GM12878 (cell line): ENCODE data around the gene ULBP1. TPM values are rescaled to one million over a fixed set of nuclear protein-coding genes. Genes with fewer than 3 reads are reported as not detected.
"Not testable (repeated sequence)": the region's sequence is repeated elsewhere in the genome, so short reads cannot be mapped to it uniquely, and the experiment has no call there.

Experiments used
- ATAC-seq: fragments of 200-7000 bp; cut with Tn5 transposase; 3 replicates; pipeline ENCODE4 v1.9.1; 2020; ENCODE audit warnings: mild to moderate bottlenecking, moderate library complexity
- BruUV-seq: library from RNA; stranded (reverse); fragments of 400-500 nt; replicated peaks from 2 replicates; lab custom pipeline; 2021; lab: Mats Ljungman, UMichigan
- CTCF ChIA-PET: fragments of 300-600 bp; sonication (Branson Sonifier 250); formaldehyde crosslinking; extraction: SDS; loops from one replicate; lab custom pipeline; 2021; ENCODE audit warnings: inconsistent platforms; lab: Yijun Ruan, JAX
- POLR2A ChIA-PET: fragments of 350-600 bp; formaldehyde crosslinking; extraction: SDS; loops from one replicate; lab custom pipeline; 2021; ENCODE audit warnings: inconsistent platforms; lab: Charles Lee
- RAD21 ChIA-PET: fragments of 300-600 bp; sonication (Branson Sonifier 250); formaldehyde crosslinking; loops from one replicate; lab custom pipeline; 2023; ENCODE audit warnings: antibody characterized with exemption; ENCODE audit not compliant: unreplicated experiment; lab: Charles Lee
- SMC1A ChIA-PET: fragments of 300-600 bp; sonication (Branson Sonifier 250); formaldehyde crosslinking; loops from one replicate; lab custom pipeline; 2023; ENCODE audit not compliant: unreplicated experiment, uncharacterized antibody; lab: Charles Lee
- DNase-seq: peaks from one replicate; pipeline ENCODE4 v3.0.0-alpha.2; 2011; ENCODE audit warnings: low read depth, low spot score
- FAIRE-seq: peaks from 3 replicates; lab custom pipeline; 2011; peaks lifted over from hg19 to GRCh38; lab: Jason Lieb, UNC
- H2AFZ ChIP-seq: 2 replicates; pipeline ENCODE4 v1.6.0; 2011; ENCODE audit warnings: low read depth, low read length, control low read depth; ENCODE audit not compliant: control insufficient read depth
- H3K27ac ChIP-seq: 2 replicates; pipeline ENCODE4 v1.5.1; 2011; ENCODE audit warnings: control low read depth; ENCODE audit not compliant: control insufficient read depth, insufficient read depth
- H3K27me3 ChIP-seq, 2 experiments: replicated peaks in 1 of 2; 2 replicates each; pipeline versions ENCODE4 v1.6.0 to v1.6.1; 2011; ENCODE audit warnings: low read length in 1 of 2; ENCODE audit not compliant: control insufficient read depth in 2 of 2, insufficient read depth in 2 of 2
- H3K36me3 ChIP-seq, 2 experiments: 2 replicates each; pipeline ENCODE4 v1.5.1; 2011; ENCODE audit warnings: low read length in 1 of 2; ENCODE audit not compliant: control insufficient read depth in 2 of 2, insufficient read depth in 2 of 2
- H3K4me1 ChIP-seq: 2 replicates; pipeline ENCODE4 v1.6.1; 2011; ENCODE audit warnings: mild to moderate bottlenecking, low read length, moderate library complexity, mixed read lengths; ENCODE audit not compliant: control insufficient read depth, insufficient read depth
- H3K4me2 ChIP-seq: 2 replicates; pipeline ENCODE4 v1.6.0; 2011; ENCODE audit warnings: control low read depth; ENCODE audit not compliant: control insufficient read depth, insufficient read depth
- H3K4me3 ChIP-seq: fragments of 200-600 bp; sonication (generic); 2 replicates; pipeline ENCODE4 v1.5.1; 2016
- H3K79me2 ChIP-seq: 2 replicates; pipeline ENCODE4 v1.6.0; 2011; ENCODE audit warnings: low read length; ENCODE audit not compliant: control insufficient read depth, insufficient read depth
- H3K9ac ChIP-seq: 2 replicates; pipeline ENCODE4 v1.8.0; 2011; ENCODE audit warnings: low read length, control low read depth, mixed read lengths; ENCODE audit not compliant: control insufficient read depth, insufficient read depth
- H3K9me3 ChIP-seq: replicated peaks from 3 replicates; pipeline ENCODE4 v1.5.1; 2011; ENCODE audit warnings: mild to moderate bottlenecking, low read length; ENCODE audit not compliant: control insufficient read depth, insufficient read depth
- H4K20me1 ChIP-seq: 2 replicates; pipeline ENCODE4 v1.6.0; 2011; ENCODE audit not compliant: control insufficient read depth, insufficient read depth
- WGBS: methylation state at CpG from one replicate; pipeline ENCODE4 v1.1.6; 2016; ENCODE audit warnings: low lambda C conversion rate; ENCODE audit not compliant: insufficient replicate concordance, insufficient coverage; ENCODE audit errors: missing lambda C conversion rate; 5-methylcytosine and 5-hydroxymethylcytosine counted together
- in situ Hi-C: fragments of 300-500 bp; cut with MboI; formaldehyde crosslinking; loops from 9 replicates; pipeline ENCODE4 v1.14.3; 2018; ENCODE audit warnings: mixed read lengths
- intact Hi-C: fragments of 100-400 bp; cut with micrococcal nuclease; formaldehyde crosslinking; loops from one replicate; pipeline ENCODE4 v1.14.2; 2022; ENCODE audit not compliant: unreplicated experiment
- polyA plus RNA-seq, 11 experiments: library from polyadenylated mRNA; depleted of rRNA in 4 of 11; unstranded in 6 of 11; stranded (reverse) in 5 of 11; fragments of >200 nt; fragmentation: Nextera tagmentation in 4 of 11; fragmentation: Illumina TruSeq in 1 of 11; extraction: Ambion mirVana in 4 of 11; extraction: Trizol in 1 of 11; gene quantifications; 1 replicate in 1 of 11; 2 replicates in 10 of 11; pipeline versions ENCODE4 v1.2.1 to v1.2.3, GENCODE V29; 2011 to 2016; ENCODE audit warnings: inconsistent platforms in 2 of 11, missing spikeins in 2 of 11, low read depth in 1 of 11
- total RNA-seq, 4 experiments: library from RNA; depleted of rRNA in 3 of 4; stranded (reverse); fragments of >200 nt in 3 of 4; fragmentation: Illumina TruSeq in 1 of 4; extraction: Trizol in 1 of 4; gene quantifications; 2 replicates each; pipeline versions ENCODE4 v1.2.1 to v1.2.3, GENCODE V29; 2013 to 2021
- TF ChIP-seq, protein P1 (sequence below), 3 experiments: IDR thresholded peaks in 2 of 3; conservative IDR thresholded peaks in 1 of 3; 2 replicates each; pipeline ENCODE4 v1.5.1; 2011; ENCODE audit warnings: low read depth in 3 of 3, low read length in 3 of 3, mild to moderate bottlenecking in 3 of 3, control low read depth in 2 of 3, moderate library complexity in 2 of 3, inconsistent platforms in 1 of 3, mixed read lengths in 1 of 3; ENCODE audit not compliant: control insufficient read depth in 2 of 3, insufficient read depth in 1 of 3; ENCODE audit errors: extremely low read depth in 1 of 3

ULBP1 gene
- total and polyA plus RNA-seq, 10 of the 15 experiments (the other 5 are each of a cell fraction or from before 2014, with no cell fraction given): 0.02 to 0.12 (median 0.04) TPM; not detected in 7

DNA sequence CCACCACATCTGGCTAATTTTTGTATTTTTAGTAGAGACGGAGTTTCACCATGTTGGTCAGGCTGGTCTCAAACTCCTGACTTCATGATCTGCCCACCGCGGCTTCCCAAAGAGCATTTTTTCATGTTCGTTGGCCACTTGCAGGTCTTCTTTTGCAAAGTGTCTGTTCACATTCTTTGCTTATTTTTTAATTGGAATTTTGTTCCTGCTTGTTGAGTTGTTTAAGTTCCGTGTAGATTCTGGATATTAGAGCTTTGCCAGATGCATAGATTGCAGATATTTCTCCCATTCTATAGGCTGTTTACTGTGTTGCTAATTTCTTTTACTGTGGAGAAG is 53.4 kb downstream of the ULBP1 start:
- POLR2A ChIA-PET, H3K79me2 ChIP-seq, H4K20me1 ChIP-seq, H3K4me1 ChIP-seq, H3K4me3 ChIP-seq, BruUV-seq, H3K9me3 ChIP-seq, H2AFZ ChIP-seq, H3K9ac ChIP-seq, ATAC-seq, H3K27me3 ChIP-seq, H3K4me2 ChIP-seq, H3K36me3 ChIP-seq: not testable (repeated sequence)
- ChIA-PET RAD21 (interaction anchor here (1.0 to 1.6 kb wide), 6 partner anchors 10 to 378 kb away, joined by 3 to 15 read pairs (median 4); no protein-coding TSS in a partner anchor), CTCF (interaction anchor here (1.0 to 2.4 kb wide), 17 partner anchors 8 to 800 kb away, joined by 3 to 18 read pairs (median 6); partner anchors contain the start of gene RAET1L), SMC1A (interaction anchor here (0.6 to 2.1 kb wide), 10 partner anchors 10 to 83 kb away, joined by 3 to 9 read pairs (median 3); no protein-coding TSS in a partner anchor)
- in situ Hi-C loops (loop anchor here (10.0 kb wide), 1 partner anchor 172 kb away; no protein-coding TSS in a partner anchor), intact Hi-C loops (loop anchor here (1.0 to 10.0 kb wide), 3 partner anchors 83 to 292 kb away; no protein-coding TSS in a partner anchor)
- WGBS: 15% methylated on average over 5 of the region's 5 CpGs
- TF ChIP-seq, protein P1, sequence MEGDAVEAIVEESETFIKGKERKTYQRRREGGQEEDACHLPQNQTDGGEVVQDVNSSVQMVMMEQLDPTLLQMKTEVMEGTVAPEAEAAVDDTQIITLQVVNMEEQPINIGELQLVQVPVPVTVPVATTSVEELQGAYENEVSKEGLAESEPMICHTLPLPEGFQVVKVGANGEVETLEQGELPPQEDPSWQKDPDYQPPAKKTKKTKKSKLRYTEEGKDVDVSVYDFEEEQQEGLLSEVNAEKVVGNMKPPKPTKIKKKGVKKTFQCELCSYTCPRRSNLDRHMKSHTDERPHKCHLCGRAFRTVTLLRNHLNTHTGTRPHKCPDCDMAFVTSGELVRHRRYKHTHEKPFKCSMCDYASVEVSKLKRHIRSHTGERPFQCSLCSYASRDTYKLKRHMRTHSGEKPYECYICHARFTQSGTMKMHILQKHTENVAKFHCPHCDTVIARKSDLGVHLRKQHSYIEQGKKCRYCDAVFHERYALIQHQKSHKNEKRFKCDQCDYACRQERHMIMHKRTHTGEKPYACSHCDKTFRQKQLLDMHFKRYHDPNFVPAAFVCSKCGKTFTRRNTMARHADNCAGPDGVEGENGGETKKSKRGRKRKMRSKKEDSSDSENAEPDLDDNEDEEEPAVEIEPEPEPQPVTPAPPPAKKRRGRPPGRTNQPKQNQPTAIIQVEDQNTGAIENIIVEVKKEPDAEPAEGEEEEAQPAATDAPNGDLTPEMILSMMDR (IDR thresholded peaks at IDR 0.05 in 2 of 3, conservative IDR thresholded peaks at IDR 0.05 in 1 of 3; ENCODE audit: control insufficient read depth in 2 of 3, extremely low read depth in 1 of 3, insufficient read depth in 1 of 3, low read depth in 3 of 3, low read length in 3 of 3): 0 out of 6 replicates have a peak, but pooled peaks of 1 of the 3 experiments have one; percentile 0
- TF ChIP-seq, all 136 proteins: peak for 1; not testable (repeated sequence) for 135
- DNase-seq, FAIRE-seq, H3K27ac ChIP-seq: not testable (repeated sequence)
